H1 (cell line): ENCODE results near the gene S100A14. TPM values are rescaled to one million over a fixed set of nuclear protein-coding genes. Genes with fewer than 3 reads are reported as not detected.

ENCODE experiments used
- CTCF ChIA-PET: fragments of 300-600 bp; sonication (Branson Sonifier 250); formaldehyde crosslinking; loops from one replicate; lab custom pipeline; 2021; ENCODE audit not compliant: partially characterized antibody; lab: Charles Lee
- POLR2A ChIA-PET: fragments of 300-600 bp; sonication (Branson Sonifier 250); formaldehyde crosslinking; loops from one replicate; lab custom pipeline; 2021; ENCODE audit warnings: inconsistent platforms; ENCODE audit not compliant: partially characterized antibody; lab: Charles Lee
- DNase-seq, 2 experiments: peaks; one replicate each; pipeline versions ENCODE4 v3.0.0 to v3.0.0-alpha.2; 2010 to 2022; ENCODE audit warnings: low spot score in 2 of 2, low read depth in 1 of 2, mixed read lengths in 1 of 2
- FAIRE-seq: peaks from 2 replicates; lab custom pipeline; 2011; peaks lifted over from hg19 to GRCh38; lab: Jason Lieb, UNC
- H2AFZ ChIP-seq: 2 replicates; pipeline ENCODE4 v1.8.1; 2012; ENCODE audit warnings: low read length, inconsistent platforms
- H2AK5ac ChIP-seq: 2 replicates; pipeline ENCODE4 v1.6.1; 2013; ENCODE audit warnings: low read depth, low read length
- H2BK120ac ChIP-seq: replicated peaks from 2 replicates; pipeline ENCODE3; 2013; ENCODE audit warnings: low read depth, low read length, inconsistent platforms
- H2BK12ac ChIP-seq: 2 replicates; pipeline ENCODE4 v1.6.1; 2013; ENCODE audit warnings: low read depth, low read length
- H2BK15ac ChIP-seq: 2 replicates; pipeline ENCODE4 v1.6.1; 2013; ENCODE audit warnings: low read length
- H2BK20ac ChIP-seq: 2 replicates; pipeline ENCODE4 v1.6.1; 2013; ENCODE audit warnings: low read length
- H2BK5ac ChIP-seq: 2 replicates; pipeline ENCODE4 v1.6.1; 2013; ENCODE audit warnings: low read depth, low read length
- H3K14ac ChIP-seq: 2 replicates; pipeline ENCODE4 v1.6.1; 2013; ENCODE audit warnings: inconsistent platforms; ENCODE audit not compliant: insufficient read length
- H3K18ac ChIP-seq: 2 replicates; pipeline ENCODE4 v1.6.1; 2013; ENCODE audit warnings: low read length; ENCODE audit errors: extremely low read depth
- H3K23ac ChIP-seq: 2 replicates; pipeline ENCODE4 v1.6.1; 2013; ENCODE audit warnings: inconsistent platforms; ENCODE audit not compliant: insufficient read length
- H3K23me2 ChIP-seq: 2 replicates; pipeline ENCODE4 v1.6.1; 2013; ENCODE audit warnings: low read depth, low read length
- H3K27ac ChIP-seq: 2 replicates; pipeline ENCODE4 v1.6.1; 2011; ENCODE audit warnings: low read depth, low read length, inconsistent platforms
- H3K27me3 ChIP-seq, 4 experiments: replicated peaks in 1 of 4; 1 replicate in 1 of 4; 2 replicates in 3 of 4; pipeline versions ENCODE4 v1.6.1 to v1.8.1; 2011 to 2013; ENCODE audit warnings: low read length in 3 of 4, mild to moderate bottlenecking in 3 of 4, inconsistent platforms in 2 of 4, mixed read lengths in 2 of 4, moderate library complexity in 1 of 4; ENCODE audit not compliant: control insufficient read depth in 3 of 4, insufficient read depth in 3 of 4; ENCODE audit errors: extremely low read depth in 1 of 4
- H3K36me3 ChIP-seq, 4 experiments: 2 replicates each; pipeline versions ENCODE4 v1.6.1 to v1.8.1; 2011 to 2013; ENCODE audit warnings: mild to moderate bottlenecking in 4 of 4, low read length in 3 of 4, moderate library complexity in 2 of 4, control low read depth in 1 of 4, inconsistent platforms in 1 of 4; ENCODE audit not compliant: insufficient read depth in 4 of 4, control insufficient read depth in 2 of 4
- H3K4ac ChIP-seq: replicated peaks from 2 replicates; pipeline ENCODE3; 2013; ENCODE audit warnings: low read length, low read depth, mixed read lengths, inconsistent platforms; ENCODE audit not compliant: insufficient read length
- H3K4me1 ChIP-seq, 4 experiments: replicated peaks in 1 of 4; 1 replicate in 1 of 4; 2 replicates in 3 of 4; pipeline versions ENCODE4 v1.6.1 to v1.8.1; 2011 to 2013; ENCODE audit warnings: low read length in 3 of 4, inconsistent platforms in 2 of 4, mixed read lengths in 1 of 4; ENCODE audit not compliant: insufficient read depth in 4 of 4, control insufficient read depth in 3 of 4
- H3K4me2 ChIP-seq, 2 experiments: 2 replicates each; pipeline versions ENCODE4 v1.6.1 to v1.8.1; 2011 to 2013; ENCODE audit warnings: low read depth in 2 of 2, low read length in 2 of 2, control low read depth in 1 of 2, inconsistent platforms in 1 of 2, mild to moderate bottlenecking in 1 of 2; ENCODE audit not compliant: insufficient read depth in 1 of 2
- H3K4me3 ChIP-seq, 4 experiments: fragments of 200-600, 300-600 bp in 1 of 4; sonication (generic), shearing (Covaris generic), sonication (Bioruptor Twin) in 1 of 4; 2 replicates each; pipeline versions ENCODE4 v1.5.1 to v1.8.1; 2011 to 2016; ENCODE audit warnings: low read length in 4 of 4, low read depth in 3 of 4, control low read depth in 2 of 4, inconsistent platforms in 2 of 4, mild to moderate bottlenecking in 2 of 4, mixed read lengths in 1 of 4, moderate library complexity in 1 of 4; ENCODE audit not compliant: insufficient read depth in 2 of 4; ENCODE audit errors: extremely low read depth in 1 of 4
- H3K56ac ChIP-seq: replicated peaks from 2 replicates; pipeline ENCODE3; 2013; ENCODE audit warnings: low read depth, mild to moderate bottlenecking, mixed read lengths, low read length, inconsistent platforms; ENCODE audit not compliant: insufficient read length
- H3K79me1 ChIP-seq: 2 replicates; pipeline ENCODE4 v1.6.1; 2013; ENCODE audit warnings: low read depth, low read length, control low read depth
- H3K79me2 ChIP-seq, 2 experiments: 2 replicates each; pipeline versions ENCODE4 v1.6.1 to v1.8.1; 2012 to 2013; ENCODE audit warnings: low read length in 2 of 2, mild to moderate bottlenecking in 2 of 2, inconsistent platforms in 1 of 2; ENCODE audit not compliant: insufficient read depth in 2 of 2, control insufficient read depth in 1 of 2
- H3K9ac ChIP-seq, 4 experiments: replicated peaks in 1 of 4; 1 replicate in 1 of 4; 2 replicates in 3 of 4; pipeline versions ENCODE4 v1.6.1 to v1.8.1; 2011 to 2013; ENCODE audit warnings: low read depth in 3 of 4, low read length in 3 of 4, control low read depth in 2 of 4, mild to moderate bottlenecking in 2 of 4, moderate library complexity in 2 of 4, inconsistent platforms in 1 of 4; ENCODE audit errors: extremely low read depth in 1 of 4
- H3K9me3 ChIP-seq, 2 experiments: 2 replicates each; pipeline versions ENCODE4 v1.6.1 to v1.8.1; 2012 to 2013; ENCODE audit warnings: mild to moderate bottlenecking in 2 of 2, moderate library complexity in 2 of 2, control low read depth in 1 of 2, inconsistent platforms in 1 of 2, low read depth in 1 of 2, low read length in 1 of 2, mixed read lengths in 1 of 2; ENCODE audit not compliant: insufficient read depth in 2 of 2
- H4K20me1 ChIP-seq, 2 experiments: replicated peaks in 1 of 2; 2 replicates each; pipeline versions ENCODE3 to v1.8.1; 2011 to 2013; ENCODE audit warnings: inconsistent platforms in 2 of 2, low read length in 2 of 2, mild to moderate bottlenecking in 1 of 2; ENCODE audit not compliant: insufficient read depth in 2 of 2, control insufficient read depth in 1 of 2
- H4K5ac ChIP-seq: 2 replicates; pipeline ENCODE4 v1.6.1; 2013; ENCODE audit warnings: low read length, low read depth, mixed read lengths, inconsistent platforms; ENCODE audit not compliant: insufficient read length
- H4K8ac ChIP-seq: 2 replicates; pipeline ENCODE4 v1.8.0; 2013; ENCODE audit warnings: mild to moderate bottlenecking, moderate library complexity, low read length, inconsistent platforms; ENCODE audit not compliant: insufficient read depth; ENCODE audit errors: extremely low read depth
- H4K91ac ChIP-seq: replicated peaks from 2 replicates; pipeline ENCODE3; 2013; ENCODE audit warnings: low read length, mixed read lengths, inconsistent platforms; ENCODE audit not compliant: insufficient read length
- CEBPB ChIP-seq: IDR thresholded peaks from 2 replicates; pipeline ENCODE4 v1.6.1; 2012; ENCODE audit warnings: low read depth, low read length
- EGR1 ChIP-seq: IDR thresholded peaks from 2 replicates; pipeline ENCODE4 v1.6.1; 2011; ENCODE audit warnings: low read depth, low read length, borderline replicate concordance
- PHF8 ChIP-seq: fragments of 200-600 bp; sonication (generic); conservative IDR thresholded peaks from 2 replicates; pipeline ENCODE4 v1.7.1; 2012; ENCODE audit warnings: low read depth, mild to moderate bottlenecking, inconsistent platforms, low read length, moderate library complexity
- TEAD4 ChIP-seq: IDR thresholded peaks from 2 replicates; pipeline ENCODE4 v1.6.1; 2012; ENCODE audit warnings: low read depth, low read length, inconsistent platforms, mixed read lengths
- WGBS, 2 experiments: shearing (Covaris generic) in 1 of 2; methylation state at CpG; one replicate each; pipeline versions ENCODE4 v1.1.6 to v1.1.7; 2013 to 2015; ENCODE audit warnings: low lambda C conversion rate in 2 of 2, mixed read lengths in 2 of 2, inconsistent platforms in 1 of 2, low coverage in 1 of 2, missing lambda C conversion rate in 1 of 2; ENCODE audit not compliant: insufficient replicate concordance in 2 of 2, insufficient coverage in 1 of 2, insufficient read length in 1 of 2; ENCODE audit errors: extremely low coverage in 1 of 2, missing lambda C conversion rate in 1 of 2; 5-methylcytosine and 5-hydroxymethylcytosine counted together
- polyA plus RNA-seq, 7 experiments: library from polyadenylated mRNA; depleted of rRNA in 3 of 7; stranded (reverse) in 5 of 7; unstranded in 2 of 7; fragments of >200 nt in 5 of 7; fragments of 200-250 nt in 2 of 7; gene quantifications; 1 replicate in 5 of 7; 2 replicates in 1 of 7; 4 replicates in 1 of 7; pipeline versions ENCODE4 v1.2.1 to v1.2.3, GENCODE V29; 2011 to 2013; ENCODE audit warnings: missing spikeins in 2 of 7, mixed read lengths in 2 of 7
- total RNA-seq: library from RNA; stranded (reverse); fragmentation: NEBNext Ultra II Directional; extraction: Animal tissue kit (Norgen Biotek cat#: 25700); gene quantifications from 2 replicates; pipeline ENCODE4 v1.2.1, GENCODE V29; 2021

Gene S100A14
- total and polyA plus RNA-seq, 2 of the 8 experiments (the other 6 are each of a cell fraction or from before 2014, with no cell fraction given) = 1.4 to 5.3 TPM

DNA sequence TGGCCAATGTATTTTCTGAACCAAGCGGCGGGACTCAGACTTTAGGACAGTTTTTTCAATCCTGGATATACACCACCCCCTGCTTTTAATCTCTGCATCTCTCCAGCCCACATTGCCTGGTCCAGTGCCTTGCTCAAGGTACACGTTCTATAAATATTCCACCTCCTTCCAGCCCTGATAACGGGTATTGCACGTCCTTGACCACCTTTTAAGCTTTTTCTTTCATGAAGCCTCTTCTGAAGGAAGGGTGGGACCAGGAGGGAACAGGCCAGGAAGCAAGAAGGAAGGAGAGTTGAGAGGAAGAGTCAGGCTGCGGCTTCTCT, 6.6 kb downstream of the S100A14 start:
- no peak overlapping the region for H4K8ac ChIP-seq
- FAIRE-seq = no peak
- WGBS, 2 experiments = 94% methylated on average over 6 of the region's 6 CpGs; no CpG with 5 or more reads in 1 of the 2 experiments
- peaks cover 0 to 35% (median 21%) of the 10 kb centered on the region in 4 experiments; a peak in 6 of 7 replicates for H3K4me1 ChIP-seq
- no peak overlapping the region for H4K5ac ChIP-seq
- POLR2A ChIA-PET = interaction anchor here (0.6 to 15.3 kb wide), 2 partner anchors 19 to 166 kb away, joined by 3 to 261 read pairs; partner anchors contain the start of genes CHTOP, S100A1, S100A13 and SLC27A3
- H3K9ac ChIP-seq = no peak overlapping the region
- no peaks in the 10 kb centered on the region for H3K36me3 ChIP-seq
- no peak overlapping the region for H3K56ac ChIP-seq
- no peak overlapping the region; the same call in 1 of the 2 replicates for H2BK5ac ChIP-seq
- H2BK15ac ChIP-seq = peak overlapping the region; percentile 36
- no peak overlapping the region for H2AK5ac ChIP-seq
- no peaks in the 10 kb centered on the region for H3K9me3 ChIP-seq
- H2BK20ac ChIP-seq = no peak overlapping the region
- H3K18ac ChIP-seq = no peak overlapping the region
- no peak for DNase-seq
- H3K23me2 ChIP-seq = peaks cover 3% of the 10 kb centered on the region; the same call in 1 of the 2 replicates
- H2AFZ ChIP-seq = no peak overlapping the region
- peak overlapping the region; percentile 92; the same call in 1 of the 2 replicates for H2BK12ac ChIP-seq
- H4K20me1 ChIP-seq = no peaks in the 10 kb centered on the region
- H4K91ac ChIP-seq = no peak overlapping the region
- no peak overlapping the region for H3K14ac ChIP-seq
- TF ChIP-seq TEAD4 (no peak), PHF8 (no peak), EGR1 (no peak), CEBPB (no peak)
- no peak overlapping the region for H3K4me3 ChIP-seq
- CTCF ChIA-PET = interaction anchor here (0.9 to 15.9 kb wide), 4 partner anchors 18 to 76 kb away, joined by 3 to 224 read pairs (median 5); partner anchors contain the start of gene S100A13
- H2BK120ac ChIP-seq = no peak overlapping the region
- H3K4ac ChIP-seq = no peak overlapping the region
- no peaks in the 10 kb centered on the region for H3K79me1 ChIP-seq
- no peak overlapping the region for H3K27ac ChIP-seq
- no peaks in the 10 kb centered on the region for H3K79me2 ChIP-seq
- H3K27me3 ChIP-seq = no peaks in the 10 kb centered on the region; a peak in 1 of 7 replicates
- no peak overlapping the region for H3K23ac ChIP-seq
- H3K4me2 ChIP-seq = no peak overlapping the region
